Adrenal gland (tissue), 12 donors: ENCODE data around the gene LHPP. TPM values are rescaled to one million over a fixed set of nuclear protein-coding genes. Genes with fewer than 3 reads are reported as not detected.

ENCODE experiments used
- DNase-seq, 7 donors: peaks; one replicate each; pipeline ENCODE4 v3.0.0-alpha.2; 2019 to 2020
- H3K27ac ChIP-seq, 5 donors: fragments of 200-600 bp; sonication (generic) in 4 of 5; 1 replicate in 3 of 5; 2 replicates in 2 of 5; pipeline versions ENCODE4 v1.5.1 to v1.8.0; 2016 to 2020; ENCODE audit warnings: mild to moderate bottlenecking in 1 of 5
- H3K27me3 ChIP-seq: fragments of 200-600 bp; 2 replicates; pipeline ENCODE4 v1.8.0; 2021
- H3K36me3 ChIP-seq, 2 donors: fragments of 200-600 bp; replicated peaks in 1 of 2; 1 replicate in 1 of 2; 2 replicates in 1 of 2; pipeline versions ENCODE4 v1.5.1 to v1.8.0; 2018 to 2022
- H3K4me1 ChIP-seq, 2 donors: fragments of 200-600 bp; replicated peaks in 1 of 2; 1 replicate in 1 of 2; 2 replicates in 1 of 2; pipeline versions ENCODE4 v1.5.1 to v1.8.0; 2018 to 2021
- H3K4me3 ChIP-seq, 4 donors: fragments of 200-600 bp; sonication (generic) in 3 of 4; one replicate each; pipeline ENCODE4 v1.5.1; 2016 to 2018
- H3K9me3 ChIP-seq, 3 donors: fragments of 200-600 bp; sonication (generic) in 1 of 3; replicated peaks in 1 of 3; 1 replicate in 2 of 3; 2 replicates in 1 of 3; pipeline versions ENCODE4 v1.5.1 to v1.8.0; 2016 to 2021
- CTCF ChIP-seq, 6 experiments: fragments of 450-650 bp in 4 of 6; fragments of 200-600 bp in 2 of 6; sonication (generic) in 1 of 6; IDR thresholded peaks; 1 replicate in 5 of 6; 2 replicates in 1 of 6; pipeline versions ENCODE4 v1.5.1 to v1.8.0; 2016 to 2021; ENCODE audit warnings: antibody characterized with exemption in 6 of 6, mild to moderate bottlenecking in 2 of 6, moderate library complexity in 1 of 6
- POLR2A ChIP-seq, 2 donors: fragments of 450-650 bp; IDR thresholded peaks; one replicate each; pipeline ENCODE4 v1.6.1; 2017; ENCODE audit warnings: antibody characterized with exemption in 2 of 2, mild to moderate bottlenecking in 2 of 2, moderate library complexity in 1 of 2
- WGBS, 4 donors: extraction: QIAGEN DNeasy Blood & Tissue Kit in 2 of 4; methylation state at CpG; one replicate each; pipeline versions ENCODE4 v1.1.5 to v1.1.7; 2013 to 2017; 5-methylcytosine and 5-hydroxymethylcytosine counted together
- intact Hi-C, 2 donors: fragments of 100-400 bp; cut with DNase I; formaldehyde crosslinking; loops; one replicate each; pipeline versions ENCODE4 v1.14.1 to v1.15.0; 2022 to 2023
- polyA plus RNA-seq, 3 donors: library from polyadenylated mRNA; stranded (reverse); fragments of 200-250 nt in 2 of 3; fragments of 350-450 nt in 1 of 3; fragmentation: Illumina TruSeq in 1 of 3; extraction: RNeasy Lipid Tissue Mini Kit (QIAGEN cat#74804) in 1 of 3; gene quantifications; one replicate each; pipeline ENCODE4 v1.2.3, GENCODE V29; 2013 to 2014
- total RNA-seq, 9 donors: library from RNA; depleted of rRNA in 4 of 9; stranded (reverse); fragments of >200 nt in 4 of 9; fragments of 120-200 nt in 1 of 9; fragmentation: NEBNext Ultra II Directional in 1 of 9; extraction: Animal tissue kit (Norgen Biotek cat#: 25700) in 1 of 9; gene quantifications; one replicate each; pipeline versions ENCODE4 v1.1.0 to v1.2.4, GENCODE V29; 2013 to 2023
- donor health status: healthy with polysubstance abuse.
- donor health status: Bipolar disorder and iron deficiency.
- donor health status: DM: yes; HTN: yes; CAD: no.
- donor health status: DM: no; HTN: no; CAD: no.
- donor health status: DM: no; HTN: no; CAD: no.
- donor health status: DM: yes; HTN: yes; CAD: no.

The LHPP gene
- total and polyA plus RNA-seq, 12 donors: 10.5 to 70.1 (median 43.4) TPM

- 92 to 100% (median 97%) methylated on average over 3 to 10 of the region's 10 CpGs for WGBS, 4 donors
- no peaks in the 10 kb centered on the region for H3K27me3 ChIP-seq
- no peak overlapping the region for H3K4me3 ChIP-seq
- intact Hi-C loops: no loop called here
- TF ChIP-seq CTCF (IDR thresholded peaks at IDR 0.05) (no peak), POLR2A (IDR thresholded peaks at IDR 0.05) (no peak)
- no peaks in the 10 kb centered on the region for H3K36me3 ChIP-seq
- no peak overlapping the region for H3K27ac ChIP-seq
- no peak for DNase-seq
- H3K4me1 ChIP-seq: no peaks in the 10 kb centered on the region
- no peaks in the 10 kb centered on the region for H3K9me3 ChIP-seq
Measured at GRCh38 chr10:124510759-124511158, 49.1 kb downstream of the LHPP start.

- no peaks in the 10 kb centered on the region for H3K27me3 ChIP-seq
- intact Hi-C loops: no loop called here
- no peak overlapping the region for H3K4me3 ChIP-seq
- 89 to 91% (median 89%) methylated on average over 16 of the region's 16 CpGs for WGBS, 4 donors
- DNase-seq: no peak
- H3K9me3 ChIP-seq: no peaks in the 10 kb centered on the region
- TF ChIP-seq CTCF (IDR thresholded peaks at IDR 0.05) (no peak), POLR2A (IDR thresholded peaks at IDR 0.05) (no peak)
- no peaks in the 10 kb centered on the region for H3K4me1 ChIP-seq
- no peaks in the 10 kb centered on the region for H3K36me3 ChIP-seq
- no peak overlapping the region for H3K27ac ChIP-seq
Measured at GRCh38 chr10:124511205-124512039, 49.8 kb downstream of the LHPP start.

DNA sequence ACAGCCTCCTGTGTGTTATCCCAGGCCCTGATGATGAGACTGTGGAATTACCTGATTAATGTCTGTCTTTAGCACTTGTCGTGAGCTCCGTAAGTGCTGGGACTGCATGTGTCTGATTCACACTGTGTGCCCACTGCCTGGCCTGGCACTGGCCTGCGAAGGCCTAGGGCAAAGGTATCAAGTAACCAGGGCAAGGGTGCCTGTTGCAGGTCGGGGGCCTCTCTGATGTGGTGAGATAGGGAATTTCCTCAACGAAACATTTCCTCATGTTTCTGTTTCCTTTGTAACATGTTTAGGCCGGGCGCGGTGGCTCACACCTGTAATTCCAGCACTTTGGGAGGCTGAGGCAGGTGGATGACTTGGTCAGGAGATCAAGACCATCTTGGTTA lies 50.4 kb downstream of the LHPP start:
- H3K4me1 ChIP-seq: no peaks in the 10 kb centered on the region
- no peak for DNase-seq
- 90 to 96% (median 93%) methylated on average over 8 of the region's 8 CpGs for WGBS, 4 donors
- TF ChIP-seq POLR2A (IDR thresholded peaks at IDR 0.05): no peak
- no peak for TF ChIP-seq CTCF (IDR thresholded peaks at IDR 0.05)
- H3K36me3 ChIP-seq: no peaks in the 10 kb centered on the region
- intact Hi-C loops: no loop called here
- H3K27ac ChIP-seq: no peak overlapping the region
- H3K4me3 ChIP-seq: no peak overlapping the region
- no peaks in the 10 kb centered on the region for H3K27me3 ChIP-seq
- H3K9me3 ChIP-seq: no peaks in the 10 kb centered on the region

DNA sequence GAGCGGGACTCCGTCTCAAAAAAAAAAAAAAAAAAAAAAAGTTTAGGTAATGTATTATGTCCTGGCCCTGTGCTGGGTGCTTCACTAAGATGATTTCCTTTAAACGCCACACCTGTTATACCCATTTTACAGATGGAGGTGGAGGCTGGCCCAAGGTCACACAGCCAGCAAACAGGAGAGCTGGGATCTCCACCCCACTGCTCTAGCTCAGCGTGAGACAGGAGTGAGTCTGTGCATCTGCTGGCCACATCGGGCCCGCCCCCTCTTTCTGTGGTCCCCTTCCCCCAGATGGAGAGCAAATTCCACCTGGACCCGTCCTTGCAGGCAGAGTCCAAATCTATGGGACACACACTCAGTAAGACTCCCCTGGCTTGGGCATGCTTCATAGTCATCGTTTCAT lies 51.0 kb downstream of the LHPP start:
- TF ChIP-seq POLR2A (IDR thresholded peaks at IDR 0.05) (no peak), CTCF (IDR thresholded peaks at IDR 0.05) (no peak)
- Histone ChIP-seq H3K4me1 (no peaks in the 10 kb centered on the region), H3K27me3 (no peaks in the 10 kb centered on the region), H3K36me3 (no peaks in the 10 kb centered on the region), H3K27ac (no peak overlapping the region), H3K4me3 (no peak overlapping the region), H3K9me3 (no peaks in the 10 kb centered on the region)
- DNase-seq: no peak
- WGBS, 4 donors: 95 to 97% (median 96%) methylated on average over 6 to 8 of the region's 8 CpGs
- intact Hi-C loops: no loop called here
